Endodermal cell (in vitro differentiated cells): Measurements from ENCODE around the gene PDGFC. TPM values are rescaled to one million over a fixed set of nuclear protein-coding genes. Genes with fewer than 3 reads are reported as not detected.

Source experiments
- DNase-seq: peaks from one replicate; pipeline ENCODE4 v3.0.0-alpha.2; 2017
- H3K27ac ChIP-seq: 2 replicates; pipeline ENCODE4 v1.5.1; 2013; ENCODE audit warnings: mild to moderate bottlenecking, low read depth, low read length, moderate library complexity
- H3K27me3 ChIP-seq: 2 replicates; pipeline ENCODE4 v1.6.1; 2013; ENCODE audit warnings: mild to moderate bottlenecking, low read length, moderate library complexity; ENCODE audit not compliant: insufficient read depth, control insufficient read depth, poor library complexity, severe bottlenecking
- H3K36me3 ChIP-seq: 2 replicates; pipeline ENCODE4 v1.7.0; 2013; ENCODE audit warnings: mild to moderate bottlenecking, low read length, moderate library complexity; ENCODE audit not compliant: control insufficient read depth, insufficient read depth
- H3K4me1 ChIP-seq: one replicate; pipeline ENCODE4 v1.7.0; 2013; ENCODE audit warnings: low read length; ENCODE audit not compliant: control insufficient read depth, insufficient read depth
- H3K4me3 ChIP-seq: 2 replicates; pipeline ENCODE4 v1.5.1; 2013; ENCODE audit warnings: mild to moderate bottlenecking, low read length, moderate library complexity
- H3K9ac ChIP-seq: 2 replicates; pipeline ENCODE4 v1.6.1; 2013; ENCODE audit warnings: mild to moderate bottlenecking, low read length, moderate library complexity; ENCODE audit not compliant: poor library complexity, severe bottlenecking; ENCODE audit errors: extremely low read depth
- H3K9me3 ChIP-seq: 2 replicates; pipeline ENCODE4 v1.6.1; 2013; ENCODE audit warnings: mild to moderate bottlenecking, low read length, moderate library complexity; ENCODE audit not compliant: control insufficient read depth
- H3K27ac Mint-ChIP-seq: 2 replicates; pipeline ENCODE4 v1.8.0; 2020; ENCODE audit warnings: mixed read lengths
- H3K27me3 Mint-ChIP-seq: 2 replicates; pipeline ENCODE4 v1.8.0; 2021; ENCODE audit warnings: mild to moderate bottlenecking, mixed read lengths; ENCODE audit not compliant: insufficient read depth
- H3K36me3 Mint-ChIP-seq: 2 replicates; pipeline ENCODE4 v1.8.0; 2020; ENCODE audit warnings: low read depth, mixed read lengths
- H3K4me1 Mint-ChIP-seq: 2 replicates; pipeline ENCODE4 v1.8.0; 2020; ENCODE audit warnings: mixed read lengths
- H3K4me3 Mint-ChIP-seq: 2 replicates; pipeline ENCODE4 v1.8.0; 2020; ENCODE audit warnings: mild to moderate bottlenecking, moderate library complexity, mixed read lengths
- H3K9me3 Mint-ChIP-seq: 2 replicates; pipeline ENCODE4 v1.8.0; 2020; ENCODE audit warnings: mild to moderate bottlenecking, mixed read lengths
- CTCF ChIP-seq: fragments of 200-600 bp; sonication (generic); conservative IDR thresholded peaks from 2 replicates; pipeline ENCODE4 v1.5.0; 2021; ENCODE audit warnings: antibody characterized with exemption, mild to moderate bottlenecking
- WGBS, 2 experiments: methylation state at CpG; one replicate each; pipeline versions ENCODE4 v1.1.5 to v1.1.7; 2013; ENCODE audit warnings: missing lambda C conversion rate in 2 of 2, mixed read lengths in 1 of 2; ENCODE audit not compliant: insufficient coverage in 1 of 2, insufficient read length in 1 of 2; 5-methylcytosine and 5-hydroxymethylcytosine counted together
- total RNA-seq, 2 donors: library from RNA; stranded (reverse); fragmentation: NEBNext Ultra II Directional in 1 of 2; extraction: Animal tissue kit (Norgen Biotek cat#: 25700) in 1 of 2; gene quantifications; 2 replicates in 1 of 2; 3 replicates in 1 of 2; pipeline ENCODE4 v1.2.1, GENCODE V29; 2021

Gene PDGFC
- total RNA-seq, 2 donors from 2014 or later, result 5.5 to 6.8 TPM

DNA sequence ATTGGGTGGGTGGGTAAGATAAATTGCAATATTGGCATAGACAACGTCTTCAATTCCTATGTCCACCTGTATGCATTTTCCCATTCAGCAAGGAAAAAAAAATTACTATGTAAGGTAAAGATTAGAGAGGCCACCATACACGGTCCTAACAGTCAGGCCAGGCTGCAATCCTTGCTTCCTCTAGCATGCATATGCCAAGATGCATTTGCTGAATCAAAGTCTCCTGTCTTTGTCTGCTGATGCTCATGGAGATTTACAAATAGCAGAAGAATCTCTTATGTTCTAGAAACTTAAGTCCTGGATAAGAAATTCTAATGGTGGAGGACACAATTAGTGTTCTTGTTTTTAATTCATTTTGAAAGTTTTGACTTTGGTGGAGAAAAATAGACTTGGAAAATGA lies 206.8 kb downstream of the PDGFC start:
- Mint-ChIP-seq H3K27ac (no peak overlapping the region), H3K4me1 (no peaks in the 10 kb centered on the region), H3K27me3 (no peaks in the 10 kb centered on the region), H3K4me3 (no peak overlapping the region), H3K36me3 (no peaks in the 10 kb centered on the region), H3K9me3 (no peaks in the 10 kb centered on the region)
- DNase-seq, result no peak
- Histone ChIP-seq H3K36me3 (no peaks in the 10 kb centered on the region), H3K9ac (no peak overlapping the region), H3K4me1 (no peaks in the 10 kb centered on the region), H3K27me3 (no peaks in the 10 kb centered on the region), H3K4me3 (no peak overlapping the region), H3K27ac (no peak overlapping the region), H3K9me3 (no peaks in the 10 kb centered on the region)
- TF ChIP-seq CTCF, result no peak
- 81 to 86% methylated on average over 1 to 2 of the region's 2 CpGs for WGBS, 2 experiments

GRCh38 chr4:156764145-156764544 lies 207.5 kb downstream of the PDGFC start:
- Histone ChIP-seq H3K4me3 (no peak overlapping the region), H3K27me3 (no peaks in the 10 kb centered on the region), H3K36me3 (no peaks in the 10 kb centered on the region), H3K9me3 (no peaks in the 10 kb centered on the region), H3K27ac (no peak overlapping the region), H3K9ac (no peak overlapping the region), H3K4me1 (no peaks in the 10 kb centered on the region)
- no peak overlapping the region for H3K27ac Mint-ChIP-seq
- 72% methylated on average over 2 of the region's 2 CpGs; no CpG with 5 or more reads in 1 of the 2 experiments for WGBS, 2 experiments
- no peaks in the 10 kb centered on the region for H3K4me1 Mint-ChIP-seq
- no peaks in the 10 kb centered on the region for H3K36me3 Mint-ChIP-seq
- H3K27me3 Mint-ChIP-seq, result no peaks in the 10 kb centered on the region
- no peak for TF ChIP-seq CTCF
- no peak for DNase-seq
- H3K9me3 Mint-ChIP-seq, result no peaks in the 10 kb centered on the region
- no peak overlapping the region for H3K4me3 Mint-ChIP-seq

GRCh38 chr4:156763511-156763910 lies 208.1 kb downstream of the PDGFC start:
- no peak overlapping the region for H3K4me3 Mint-ChIP-seq
- Histone ChIP-seq H3K4me1 (no peaks in the 10 kb centered on the region), H3K9ac (no peak overlapping the region), H3K27me3 (no peaks in the 10 kb centered on the region), H3K4me3 (no peak overlapping the region), H3K9me3 (no peaks in the 10 kb centered on the region), H3K36me3 (no peaks in the 10 kb centered on the region), H3K27ac (no peak overlapping the region)
- WGBS, 2 experiments, result 89 to 95% methylated on average over 2 of the region's 2 CpGs
- TF ChIP-seq CTCF, result no peak
- no peak for DNase-seq
- no peaks in the 10 kb centered on the region for H3K36me3 Mint-ChIP-seq
- no peaks in the 10 kb centered on the region for H3K9me3 Mint-ChIP-seq
- no peaks in the 10 kb centered on the region for H3K27me3 Mint-ChIP-seq
- H3K4me1 Mint-ChIP-seq, result no peaks in the 10 kb centered on the region
- no peak overlapping the region for H3K27ac Mint-ChIP-seq
